OCI-LY7 (cell line): Measurements from ENCODE around the gene RBM39. TPM values are rescaled to one million over a fixed set of nuclear protein-coding genes. Genes with fewer than 3 reads are reported as not detected.

Experiments used
- BruUV-seq: library from RNA; stranded (reverse); fragments of 400-500 nt; replicated peaks from 2 replicates; lab custom pipeline; 2021; lab: Mats Ljungman, UMichigan
- CTCF ChIA-PET: fragments of 300-600 bp; sonication (Branson Sonifier 250); formaldehyde crosslinking; loops from one replicate; lab custom pipeline; 2022; ENCODE audit warnings: antibody characterized with exemption; ENCODE audit not compliant: unreplicated experiment; lab: Charles Lee
- POLR2A ChIA-PET: fragments of 300-600 bp; sonication (Branson Sonifier 250); formaldehyde crosslinking; loops from one replicate; lab custom pipeline; 2022; ENCODE audit warnings: antibody characterized with exemption; lab: Charles Lee
- DNase-seq: peaks from one replicate; pipeline ENCODE4 v3.0.0-alpha.2; 2015; ENCODE audit warnings: low spot score
- H2AFZ ChIP-seq: fragments of 200-600 bp; sonication (generic), shearing (Covaris generic); 2 replicates; pipeline ENCODE4 v1.6.1; 2014; ENCODE audit warnings: mild to moderate bottlenecking, antibody characterized with exemption, low read length, moderate library complexity
- H3K27ac ChIP-seq: fragments of 200-600 bp; sonication (generic); 2 replicates; pipeline ENCODE4 v1.5.1; 2014; ENCODE audit warnings: mixed run types, low read depth, mild to moderate bottlenecking, moderate library complexity, low read length, inconsistent platforms; ENCODE audit not compliant: poor library complexity, severe bottlenecking
- H3K36me3 ChIP-seq: fragments of 200-600 bp; sonication (generic); 2 replicates; pipeline ENCODE4 v1.6.1; 2014; ENCODE audit warnings: mild to moderate bottlenecking, antibody characterized with exemption, low read length, moderate library complexity, mixed read lengths; ENCODE audit not compliant: insufficient read depth
- H3K4me1 ChIP-seq: fragments of 200-600 bp; sonication (generic); 2 replicates; pipeline ENCODE4 v1.5.1; 2014; ENCODE audit warnings: mild to moderate bottlenecking, low read length; ENCODE audit not compliant: insufficient read depth, poor library complexity, severe bottlenecking
- H3K4me2 ChIP-seq: fragments of 200-600 bp; sonication (generic); 2 replicates; pipeline ENCODE4 v1.6.1; 2014; ENCODE audit warnings: mild to moderate bottlenecking, low read length
- H3K4me3 ChIP-seq: fragments of 200-600 bp; sonication (generic); 2 replicates; pipeline ENCODE4 v1.5.1; 2014; ENCODE audit warnings: mild to moderate bottlenecking, low read depth, low read length; ENCODE audit not compliant: poor library complexity, severe bottlenecking
- H3K79me2 ChIP-seq: fragments of 200-600 bp; sonication (generic); 2 replicates; pipeline ENCODE4 v1.6.1; 2016; ENCODE audit warnings: low read depth, mild to moderate bottlenecking, low read length, moderate library complexity, mixed read lengths; ENCODE audit not compliant: insufficient read depth
- H3K9me2 ChIP-seq: fragments of 200-600 bp; sonication (generic); 2 replicates; pipeline ENCODE4 v1.6.1; 2016; ENCODE audit warnings: mild to moderate bottlenecking, low read length, mixed read lengths; ENCODE audit not compliant: insufficient read depth
- H3K9me3 ChIP-seq: fragments of 200-600 bp; sonication (generic); 2 replicates; pipeline ENCODE4 v1.6.1; 2014; ENCODE audit warnings: mild to moderate bottlenecking, mixed run types, low read length, mixed read lengths
- H4K20me1 ChIP-seq: fragments of 200-600 bp; sonication (generic); 2 replicates; pipeline ENCODE4 v1.6.1; 2014; ENCODE audit warnings: mild to moderate bottlenecking, antibody characterized with exemption, low read length, moderate library complexity, mixed read lengths; ENCODE audit not compliant: insufficient read depth
- CTCF ChIP-seq: fragments of 200-600 bp; sonication (generic); conservative IDR thresholded peaks from 2 replicates; pipeline ENCODE4 v1.5.1; 2014; ENCODE audit warnings: mild to moderate bottlenecking, antibody characterized with exemption, low read length, moderate library complexity, mixed read lengths
- EZH2phosphoT487 ChIP-seq: fragments of 200-600 bp; sonication (generic); IDR thresholded peaks from 2 replicates; pipeline ENCODE4 v1.6.1; 2018; ENCODE audit warnings: low read depth, borderline replicate concordance, mild to moderate bottlenecking, mixed run types, antibody characterized with exemption, low read length, moderate library complexity, mixed read lengths
- intact Hi-C: fragments of 100-400 bp; cut with micrococcal nuclease; formaldehyde crosslinking; loops from one replicate; pipeline ENCODE4 v1.10.0; 2022; ENCODE audit not compliant: unreplicated experiment
- total RNA-seq, 2 experiments: library from RNA; depleted of rRNA in 1 of 2; stranded (reverse); fragments of >200 nt in 1 of 2; shearing (Covaris generic) in 1 of 2; gene quantifications; 2 replicates each; pipeline ENCODE4 v1.2.3, GENCODE V29; 2014 to 2022

RBM39 gene
- total RNA-seq, 2 experiments from 2014 or later: 346 to 431 TPM

- CTCF ChIA-PET: interaction anchor here (1.5 kb wide), 1 partner anchor 32 kb away, joined by 5 read pairs; no protein-coding TSS in a partner anchor
- BruUV-seq: no TSS peak
These were observed 29.9 kb upstream of the RBM39 start, which contains the start of gene PHF20 for GRCh38 chr20:35771689-35772562. Gene PHF20, plus strand, starts transcription at chr20:35772015. Its CDS starts 29,508 bp downstream, at chr20:35801523.

GRCh38 chr20:35771367-35771688, 29.3 kb upstream of the RBM39 start:
- intact Hi-C loops: no loop called here

More at GRCh38 chr20:35771689-35772562, 29.9 kb upstream of the RBM39 start, which contains the start of gene PHF20:
- H3K27ac ChIP-seq: peak within 1 kb of the TSS; percentile 24
- H3K4me1 ChIP-seq: peaks cover 58% of the 10 kb centered on the region
- peaks cover 20% of the 10 kb centered on the region; the same call in 1 of the 2 replicates for H4K20me1 ChIP-seq
- POLR2A ChIA-PET: interaction anchor here (0.5 to 3.5 kb wide), 14 partner anchors 12 to 1149 kb away, joined by 3 to 33 read pairs (median 4); partner anchors contain the start of genes RBM39 and SCAND1
- H3K4me2 ChIP-seq: peak within 1 kb of the TSS; percentile 100
- intact Hi-C loops: loop anchor here (1.0 kb wide), 1 partner anchor 30 kb away; the partner anchor contains the start of gene RBM39
- no peaks in the 10 kb centered on the region for H3K9me2 ChIP-seq
- H3K79me2 ChIP-seq: peaks cover 44% of the 10 kb centered on the region
- H2AFZ ChIP-seq: peak within 1 kb of the TSS; percentile 92
- peak; percentile 96 for DNase-seq
- peak within 1 kb of the TSS; percentile 93 for H3K4me3 ChIP-seq
- peaks cover 18% of the 10 kb centered on the region for H3K36me3 ChIP-seq
- H3K9me3 ChIP-seq: no peaks in the 10 kb centered on the region
- no peak for TF ChIP-seq EZH2phosphoT487
- no peak for TF ChIP-seq CTCF

More at GRCh38 chr20:35771367-35771688, 29.3 kb upstream of the RBM39 start:
- POLR2A ChIA-PET: interaction anchor here (0.5 to 3.5 kb wide), 8 partner anchors 17 to 464 kb away, joined by 3 to 33 read pairs (median 4); partner anchors contain the start of gene RBM39
- no peak for DNase-seq
- Histone ChIP-seq H3K4me2 (peak overlapping the region; percentile 38; the same call in 1 of the 2 replicates), H3K9me3 (no peaks in the 10 kb centered on the region), H4K20me1 (peaks cover 14% of the 10 kb centered on the region; the same call in 1 of the 2 replicates), H3K36me3 (peaks cover 12% of the 10 kb centered on the region), H3K27ac (peak overlapping the region; percentile 2), H2AFZ (peak overlapping the region; percentile 92), H3K4me3 (peak overlapping the region; percentile 93), H3K79me2 (peaks cover 38% of the 10 kb centered on the region), H3K9me2 (no peaks in the 10 kb centered on the region), H3K4me1 (peaks cover 52% of the 10 kb centered on the region)
- CTCF ChIA-PET: interaction anchor here (1.5 kb wide), 1 partner anchor 32 kb away, joined by 5 read pairs; no protein-coding TSS in a partner anchor
- TF ChIP-seq EZH2phosphoT487: no peak
- TF ChIP-seq CTCF: no peak
- BruUV-seq: no TSS peak
